Spleen (tissue), 7 donors: ENCODE results near the gene TRMT61A.

ENCODE experiments used
- POLR2A ChIP-seq, 3 donors: fragments of 450-650 bp; IDR thresholded peaks; one replicate each; pipeline ENCODE4 v1.5.1; 2017; ENCODE audit warnings: antibody characterized with exemption in 3 of 3, mild to moderate bottlenecking in 1 of 3
- POLR2AphosphoS5 ChIP-seq, 3 donors: sonication (generic); formaldehyde crosslinking; IDR thresholded peaks; one replicate each; pipeline ENCODE4 v1.5.1; 2017; ENCODE audit warnings: antibody characterized with exemption in 3 of 3
- TF ChIP-seq, protein P1 (sequence below), 11 experiments: fragments of 200-600 bp in 7 of 11; fragments of 450-650 bp in 4 of 11; sonication (generic) in 4 of 11; IDR thresholded peaks in 8 of 11; conservative IDR thresholded peaks in 3 of 11; 1 replicate in 7 of 11; 2 replicates in 4 of 11; pipeline versions ENCODE4 v1.4.0 to v1.8.0; 2016 to 2021; ENCODE audit warnings: antibody characterized with exemption in 11 of 11, inconsistent platforms in 4 of 11, mild to moderate bottlenecking in 1 of 11
- donor health status: DM: no; HTN: no; CAD: no; lungs with moderate emphysema.
- donor health status: DM: no; HTN: no; CAD: no.
- donor health status: DM: no; HTN: no; CAD: no.

- no peak for TF ChIP-seq POLR2AphosphoS5 (IDR thresholded peaks at IDR 0.05)
- TF ChIP-seq, protein P1, sequence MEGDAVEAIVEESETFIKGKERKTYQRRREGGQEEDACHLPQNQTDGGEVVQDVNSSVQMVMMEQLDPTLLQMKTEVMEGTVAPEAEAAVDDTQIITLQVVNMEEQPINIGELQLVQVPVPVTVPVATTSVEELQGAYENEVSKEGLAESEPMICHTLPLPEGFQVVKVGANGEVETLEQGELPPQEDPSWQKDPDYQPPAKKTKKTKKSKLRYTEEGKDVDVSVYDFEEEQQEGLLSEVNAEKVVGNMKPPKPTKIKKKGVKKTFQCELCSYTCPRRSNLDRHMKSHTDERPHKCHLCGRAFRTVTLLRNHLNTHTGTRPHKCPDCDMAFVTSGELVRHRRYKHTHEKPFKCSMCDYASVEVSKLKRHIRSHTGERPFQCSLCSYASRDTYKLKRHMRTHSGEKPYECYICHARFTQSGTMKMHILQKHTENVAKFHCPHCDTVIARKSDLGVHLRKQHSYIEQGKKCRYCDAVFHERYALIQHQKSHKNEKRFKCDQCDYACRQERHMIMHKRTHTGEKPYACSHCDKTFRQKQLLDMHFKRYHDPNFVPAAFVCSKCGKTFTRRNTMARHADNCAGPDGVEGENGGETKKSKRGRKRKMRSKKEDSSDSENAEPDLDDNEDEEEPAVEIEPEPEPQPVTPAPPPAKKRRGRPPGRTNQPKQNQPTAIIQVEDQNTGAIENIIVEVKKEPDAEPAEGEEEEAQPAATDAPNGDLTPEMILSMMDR (IDR thresholded peaks at IDR 0.05 in 8 of 11, conservative IDR thresholded peaks at IDR 0.05 in 3 of 11): no peak
- no peak for TF ChIP-seq POLR2A (IDR thresholded peaks at IDR 0.05)
These were observed 678 bp downstream of the TRMT61A start for GRCh38 chr14:103529383-103530365.
